ENCODE results near the gene AGXT. TPM values are rescaled to one million over a fixed set of nuclear protein-coding genes. Genes with fewer than 3 reads are reported as not detected.

AGXT gene
- total and polyA plus RNA-seq, 2 of the 8 experiments (the other 6 are each of a cell fraction or from before 2014, with no cell fraction given): 0.03 TPM; not detected in 1

GRCh38 chr2:240852671-240853314 lies 15.8 kb upstream of the AGXT start:
- H3K4me3 ChIP-seq (ENCODE audit: extremely low read depth in 1 of 4, insufficient read depth in 2 of 4, low read depth in 3 of 4, low read length in 4 of 4): no peak overlapping the region
- H4K91ac ChIP-seq (replicated peaks; ENCODE audit: insufficient read length, low read length): no peak overlapping the region
- no peak overlapping the region for H3K23ac ChIP-seq (ENCODE audit: insufficient read length)
- H3K27ac ChIP-seq (ENCODE audit: low read depth, low read length): no peak overlapping the region
- no peak overlapping the region for H3K14ac ChIP-seq (ENCODE audit: insufficient read length)
- H3K18ac ChIP-seq (ENCODE audit: extremely low read depth, low read length): no peak overlapping the region
- no peaks in the 10 kb centered on the region for H4K20me1 ChIP-seq (replicated peaks in 1 of 2; ENCODE audit: control insufficient read depth in 1 of 2, insufficient read depth in 2 of 2, low read length in 2 of 2)
- H4K8ac ChIP-seq (ENCODE audit: extremely low read depth, insufficient read depth, low read length): 0 out of 2 replicates have a peak overlapping the region, but pooled peaks have one; percentile 78
- H3K23me2 ChIP-seq (ENCODE audit: low read depth, low read length): no peaks in the 10 kb centered on the region
- H3K9me3 ChIP-seq (ENCODE audit: insufficient read depth in 2 of 2, low read depth in 1 of 2, low read length in 1 of 2): peaks cover 0 to 7% of the 10 kb centered on the region in 2 experiments; a peak in 1 of 4 replicates
- H2AK5ac ChIP-seq (ENCODE audit: low read depth, low read length): no peak overlapping the region
- H2BK15ac ChIP-seq (ENCODE audit: low read length): peak overlapping the region; percentile 16; the same call in 1 of the 2 replicates
- no peak overlapping the region for H3K4me2 ChIP-seq (ENCODE audit: insufficient read depth in 1 of 2, low read depth in 2 of 2, low read length in 2 of 2)
- H3K56ac ChIP-seq (replicated peaks; ENCODE audit: insufficient read length, low read depth, low read length): no peak overlapping the region
- TF ChIP-seq SIX5 (IDR thresholded peaks at IDR 0.05; ENCODE audit: low read depth, low read length): no peak
- TF ChIP-seq TEAD4 (IDR thresholded peaks at IDR 0.05; ENCODE audit: low read depth, low read length): no peak
- no peak for TF ChIP-seq SUZ12 (IDR thresholded peaks at IDR 0.05; ENCODE audit: low read length)
- no peak for TF ChIP-seq GTF2F1 (IDR thresholded peaks at IDR 0.05; ENCODE audit: borderline replicate concordance, low read depth, low read length)
- TF ChIP-seq KDM4A (IDR thresholded peaks at IDR 0.05; ENCODE audit: low read depth, low read length, severe bottlenecking): no peak
- TF ChIP-seq CBX8 (IDR thresholded peaks at IDR 0.05; ENCODE audit: borderline replicate concordance, low read depth, low read length): no peak
- no peak for TF ChIP-seq RFX5 (IDR thresholded peaks at IDR 0.05; ENCODE audit: borderline replicate concordance, low read depth, low read length)
- TF ChIP-seq RXRA (IDR thresholded peaks at IDR 0.05; ENCODE audit: insufficient read depth, low read depth, low read length): no peak
- no peak for TF ChIP-seq RNF2 (IDR thresholded peaks at IDR 0.05; ENCODE audit: borderline replicate concordance, low read depth, low read length, missing control alignments, poor library complexity, severe bottlenecking)
- no peak for TF ChIP-seq BACH1 (IDR thresholded peaks at IDR 0.05; ENCODE audit: low read length)
- no peak for TF ChIP-seq JUND (IDR thresholded peaks at IDR 0.05; ENCODE audit: low read length)
- TF ChIP-seq POLR2AphosphoS5 (IDR thresholded peaks at IDR 0.05; ENCODE audit: low read depth, low read length): no peak
- no peak for TF ChIP-seq BCL11A (IDR thresholded peaks at IDR 0.05; ENCODE audit: low read depth in 2 of 2, low read length in 2 of 2)
- TF ChIP-seq CBX5 (IDR thresholded peaks at IDR 0.05; ENCODE audit: low read depth, low read length): no peak
- H2BK12ac ChIP-seq (ENCODE audit: low read depth, low read length): no peak overlapping the region
- DNase-seq (ENCODE audit: low read depth in 1 of 2, low spot score in 2 of 2) (no peak), FAIRE-seq (no peak)
- no peak overlapping the region for H2BK5ac ChIP-seq (ENCODE audit: low read depth, low read length)
- H3K79me1 ChIP-seq (ENCODE audit: low read depth, low read length): no peaks in the 10 kb centered on the region
- WGBS, 2 experiments (ENCODE audit: extremely low coverage in 1 of 2, insufficient coverage in 1 of 2, insufficient read length in 1 of 2, insufficient replicate concordance in 2 of 2, low coverage in 1 of 2, low lambda C conversion rate in 2 of 2, missing lambda C conversion rate in 1 of 2): 86% methylated on average over 15 of the region's 15 CpGs; no CpG with 5 or more reads in 1 of the 2 experiments
- H3K9ac ChIP-seq (replicated peaks in 1 of 4; ENCODE audit: extremely low read depth in 1 of 4, low read depth in 3 of 4, low read length in 3 of 4): no peak overlapping the region
- ChIA-PET CTCF (ENCODE audit: partially characterized antibody) (interaction anchor here (1.0 to 2.7 kb wide), 6 partner anchors 8 to 225 kb away, joined by 3 to 20 read pairs (median 13); partner anchors contain the start of gene AGXT), POLR2A (ENCODE audit: partially characterized antibody) (no interaction called here)
- no peak overlapping the region for H4K5ac ChIP-seq (ENCODE audit: insufficient read length, low read depth, low read length)
- H3K79me2 ChIP-seq (ENCODE audit: control insufficient read depth in 1 of 2, insufficient read depth in 2 of 2, low read length in 2 of 2): no peaks in the 10 kb centered on the region
- H2BK20ac ChIP-seq (ENCODE audit: low read length): no peak overlapping the region
- H3K36me3 ChIP-seq (ENCODE audit: control insufficient read depth in 2 of 4, insufficient read depth in 4 of 4, low read length in 3 of 4): no peaks in the 10 kb centered on the region
- H3K4me1 ChIP-seq (replicated peaks in 1 of 4; ENCODE audit: control insufficient read depth in 3 of 4, insufficient read depth in 4 of 4, low read length in 3 of 4): no peaks in the 10 kb centered on the region; a peak in 1 of 7 replicates
- no peak overlapping the region for H3K4ac ChIP-seq (replicated peaks; ENCODE audit: insufficient read length, low read depth, low read length)
- H2BK120ac ChIP-seq (replicated peaks; ENCODE audit: low read depth, low read length): no peak overlapping the region
- H2AFZ ChIP-seq (ENCODE audit: low read length): no peak overlapping the region
- H3K27me3 ChIP-seq (replicated peaks in 1 of 4; ENCODE audit: control insufficient read depth in 3 of 4, extremely low read depth in 1 of 4, insufficient read depth in 3 of 4, low read length in 3 of 4): no peaks in the 10 kb centered on the region

Data from H1 (cell line).